GM18520 (cell line): Measurements from ENCODE around the gene LHX2.

ENCODE experiments used
- ATAC-seq: cut with Tn5 transposase; IDR thresholded peaks from one replicate; pipeline ENCODE4 v1.9.1; 2021; ENCODE audit not compliant: unreplicated experiment

LHX2 gene

DNA sequence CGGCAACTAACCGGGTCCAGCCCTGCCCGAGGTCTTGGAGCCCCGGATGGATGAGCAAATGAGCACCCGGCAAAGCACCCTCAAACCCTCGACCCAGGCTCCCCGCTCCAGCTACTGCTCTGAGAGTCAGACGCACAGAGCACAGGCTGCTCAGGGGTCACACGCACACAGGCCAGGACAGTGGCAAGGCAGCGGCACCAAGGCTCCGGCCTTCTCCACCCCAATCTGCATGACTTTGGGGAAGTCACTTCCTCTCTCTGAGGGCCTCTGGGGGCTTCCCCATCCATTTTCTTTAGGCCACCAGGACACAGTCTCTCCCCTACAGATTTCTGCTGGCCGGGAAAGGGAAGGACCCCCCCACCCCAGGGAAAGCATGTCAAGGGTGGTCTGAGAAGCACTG, 18.0 kb downstream of the LHX2 start:
- ATAC-seq = no peak

GRCh38 chr9:124030969-124031451, 19.4 kb downstream of the LHX2 start:
- ATAC-seq = no peak

- no peak for ATAC-seq
Measured at GRCh38 chr9:124032247-124032646, 20.7 kb downstream of the LHX2 start.

DNA sequence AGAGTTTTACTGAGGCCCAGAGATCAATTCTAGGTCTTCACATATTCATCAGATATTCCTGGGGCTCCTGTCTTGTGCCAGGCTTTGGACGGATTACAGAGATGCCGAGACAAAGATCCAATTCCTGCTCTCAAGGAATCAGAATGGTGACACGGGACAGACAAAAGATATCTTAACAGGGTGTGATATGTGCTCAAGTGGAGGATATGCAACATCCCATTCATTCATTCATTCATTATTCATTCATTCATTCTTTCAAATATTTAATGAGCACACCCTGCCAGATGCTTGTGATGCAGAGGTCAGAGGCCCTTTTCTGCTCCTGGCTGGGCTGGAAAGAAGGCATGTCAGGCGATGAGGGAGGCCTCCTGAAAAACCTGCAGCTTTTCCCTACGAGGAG, 21.8 kb downstream of the LHX2 start:
- ATAC-seq = no peak

DNA sequence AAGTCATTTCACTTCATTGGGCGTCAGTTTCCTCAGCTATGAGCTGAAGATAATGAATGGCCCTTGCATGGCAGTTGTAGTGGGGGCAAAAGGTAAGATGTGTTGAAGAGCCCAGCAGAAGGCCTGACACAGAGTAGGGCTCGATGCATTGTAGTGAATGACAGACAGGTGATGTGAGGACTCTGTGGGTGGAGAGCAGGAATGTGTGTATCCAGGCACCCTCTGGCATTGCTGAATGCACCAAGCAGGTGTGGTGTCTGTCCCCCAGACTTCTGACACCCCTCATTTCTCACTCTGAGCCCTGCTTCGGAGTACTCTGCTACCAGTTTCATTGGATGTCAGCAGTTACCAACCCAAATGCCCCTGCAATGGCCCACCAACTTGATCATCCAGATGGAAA, 22.4 kb downstream of the LHX2 start:
- ATAC-seq = no peak

GRCh38 chr9:124035001-124035650, 23.6 kb downstream of the LHX2 start:
- ATAC-seq = no peak

GRCh38 chr9:124036578-124036977, 25.0 kb downstream of the LHX2 start:
- ATAC-seq = no peak

DNA sequence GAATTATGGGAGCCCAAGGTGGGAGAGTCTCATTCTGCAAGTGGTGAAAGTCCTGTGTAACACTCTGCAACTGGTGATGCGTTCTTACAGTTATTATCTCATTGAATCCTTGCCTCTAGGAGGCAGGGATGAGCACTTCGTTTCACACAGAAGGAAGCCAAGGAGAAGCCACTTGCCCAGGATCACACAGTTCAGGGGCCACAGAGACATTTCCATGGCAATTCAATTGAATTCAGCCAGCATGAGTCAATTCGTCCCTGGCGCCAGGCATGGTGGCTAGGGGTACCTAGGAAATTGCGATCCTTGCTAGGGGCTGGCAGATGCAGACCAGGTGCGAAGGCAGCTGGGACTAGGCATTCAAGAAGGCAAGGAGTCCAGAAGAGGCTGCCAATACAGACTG, 26.2 kb downstream of the LHX2 start:
- ATAC-seq = no peak

- no peak for ATAC-seq
Measured at GRCh38 chr9:124038239-124038638, 26.7 kb downstream of the LHX2 start.

DNA sequence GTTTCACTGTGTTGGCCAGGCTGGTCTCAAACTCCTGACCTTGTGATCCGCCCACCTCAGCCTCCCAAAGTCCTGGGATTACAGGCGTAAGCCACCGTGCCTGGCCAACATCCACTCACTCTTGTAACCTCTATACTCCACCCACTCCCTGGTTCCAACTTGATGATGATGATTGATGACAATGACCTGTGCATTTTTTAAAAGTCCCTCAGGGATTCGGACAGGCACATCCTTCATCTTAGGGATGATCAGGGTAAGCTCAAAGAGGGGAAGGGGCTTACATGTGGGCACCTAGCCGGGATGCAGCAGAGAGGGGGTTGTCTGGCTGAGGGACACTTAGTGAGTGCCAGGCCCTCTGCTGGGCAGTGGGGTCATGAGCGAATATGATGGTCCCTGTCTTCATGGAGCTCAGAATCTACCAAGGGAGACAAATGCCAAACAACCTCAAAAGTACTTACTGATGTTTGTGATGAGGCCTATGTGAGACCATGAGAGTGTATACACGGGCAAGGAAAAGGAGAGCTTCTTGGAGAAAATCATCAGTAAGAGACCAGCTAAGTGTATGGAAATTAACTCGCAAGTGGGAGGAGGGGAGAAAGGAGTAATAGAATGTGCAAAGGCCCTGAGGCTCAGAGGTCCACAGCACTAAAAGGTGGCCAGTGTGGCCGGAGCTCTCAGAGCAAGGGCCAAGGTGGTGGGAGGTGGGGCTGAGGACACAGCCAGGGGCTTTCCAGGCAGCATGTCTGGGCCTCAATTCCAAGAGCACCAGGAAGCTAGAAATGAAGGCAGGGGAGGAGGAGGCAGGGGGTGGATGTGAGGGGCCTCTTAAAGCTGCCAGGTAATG, 27.4 kb downstream of the LHX2 start:
- no peak for ATAC-seq

GRCh38 chr9:124040186-124040931, 28.8 kb downstream of the LHX2 start:
- ATAC-seq = no peak

- ATAC-seq = no peak
Measured at GRCh38 chr9:124040935-124041816, 29.6 kb downstream of the LHX2 start.

- ATAC-seq = no peak
Measured at GRCh38 chr9:124041817-124042116, 30.2 kb downstream of the LHX2 start.

DNA sequence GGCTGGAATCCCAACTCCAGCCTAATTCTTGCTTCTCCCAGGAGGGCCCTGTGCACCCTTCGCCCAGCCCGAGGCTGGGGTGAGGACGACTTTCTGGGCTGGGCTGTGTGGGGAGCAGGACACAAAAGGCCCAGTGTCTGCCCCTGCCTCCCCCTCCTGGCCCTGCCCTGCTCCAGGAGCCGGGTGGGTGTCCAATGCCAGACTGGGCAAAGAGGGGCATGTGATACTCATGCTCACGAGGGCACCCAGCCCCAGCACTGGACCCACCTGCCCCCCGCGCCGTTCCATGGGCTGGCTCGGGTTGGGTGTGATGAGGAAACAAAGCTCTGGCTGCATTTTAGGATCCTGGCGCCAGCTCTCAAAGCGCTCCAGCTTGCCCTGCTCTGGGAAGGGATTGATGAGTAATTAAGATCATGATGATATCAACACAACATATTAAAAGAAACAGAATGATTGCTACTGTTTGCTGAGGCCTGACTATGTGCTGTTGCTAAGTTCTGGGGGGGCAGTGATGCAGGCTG, 30.7 kb downstream of the LHX2 start:
- no peak for ATAC-seq

DNA sequence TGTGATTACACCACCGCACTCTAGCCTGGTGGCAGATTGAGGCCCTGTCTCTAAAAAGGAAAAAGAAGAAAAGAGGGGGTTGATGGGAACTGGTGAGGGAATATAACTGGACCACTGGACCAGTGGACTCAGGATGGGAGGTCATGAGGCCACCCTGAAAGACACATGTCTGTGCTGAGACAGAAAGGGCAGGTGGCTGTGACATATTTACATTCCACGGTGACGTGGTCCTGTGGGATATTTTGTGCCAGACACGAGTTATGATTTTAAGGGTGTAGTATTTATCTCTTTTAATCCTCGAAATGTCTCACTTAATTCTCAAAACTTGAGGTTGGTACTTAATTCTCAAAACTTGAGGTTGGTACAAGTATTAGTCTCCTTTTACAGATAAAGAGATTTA, 32.9 kb downstream of the LHX2 start:
- no peak for ATAC-seq

GRCh38 chr9:124045076-124045829, 33.7 kb downstream of the LHX2 start:
- ATAC-seq = no peak

DNA sequence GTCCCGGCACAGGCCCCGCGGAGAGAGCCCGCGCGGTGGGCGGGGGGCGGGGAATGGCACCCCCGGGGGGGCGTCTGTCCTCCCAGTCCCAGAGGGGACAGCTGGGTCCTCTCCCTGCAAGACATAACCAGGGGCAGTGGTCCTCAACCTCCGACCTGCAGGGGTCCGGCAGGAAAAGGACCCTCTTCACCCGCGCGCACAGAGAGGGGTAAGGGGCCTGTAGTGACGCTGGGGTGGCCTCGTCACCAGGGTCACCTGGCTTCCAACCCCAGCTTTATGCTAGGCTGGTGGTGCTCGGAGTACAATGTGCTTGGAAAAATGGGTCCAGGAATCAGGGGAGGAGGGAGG, 34.2 kb downstream of the LHX2 start:
- ATAC-seq = no peak

DNA sequence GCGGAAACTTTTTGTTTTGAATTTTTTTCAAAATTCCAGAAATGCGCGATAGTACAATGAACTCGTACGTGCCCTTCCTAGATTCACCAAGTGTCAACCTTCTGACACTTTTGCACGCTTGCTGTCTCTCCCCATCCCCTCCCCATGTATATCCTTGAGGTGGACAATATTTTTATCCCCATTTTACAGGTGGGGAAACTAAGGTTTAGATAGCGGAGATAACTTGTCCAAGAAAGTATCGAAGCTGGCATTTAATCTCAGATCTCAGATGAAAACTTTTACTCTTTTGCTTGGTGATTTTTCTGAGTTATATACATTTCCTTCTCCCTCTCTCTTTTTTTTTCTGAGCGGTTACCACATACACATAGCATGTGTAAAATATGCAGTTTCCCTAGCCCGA, 34.6 kb downstream of the LHX2 start:
- ATAC-seq = no peak

DNA sequence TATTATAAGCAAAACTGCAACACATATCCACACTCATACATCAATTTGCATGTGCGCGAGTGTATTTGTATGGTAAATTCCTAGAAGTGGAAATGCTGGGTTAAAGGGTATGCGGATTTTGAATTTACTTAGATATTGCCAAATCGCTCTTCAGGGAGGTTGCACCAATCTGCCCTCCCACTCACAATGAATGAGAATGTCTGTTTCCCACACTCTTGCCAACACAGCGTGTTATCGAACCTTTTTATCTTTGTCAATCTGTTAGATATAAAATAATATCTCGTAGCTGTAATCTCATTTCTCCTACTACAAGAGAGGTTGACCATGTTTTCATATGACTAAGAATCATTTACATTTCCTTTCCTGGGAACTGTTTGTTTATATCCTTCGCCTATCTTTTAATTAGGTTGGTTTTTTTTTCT, 35.7 kb downstream of the LHX2 start:
- ATAC-seq = no peak

- no peak for ATAC-seq
Measured at GRCh38 chr9:124050955-124051354, 39.4 kb downstream of the LHX2 start.
